ENCODE data around the gene PILRA. TPM values are rescaled to one million over a fixed set of nuclear protein-coding genes. Genes with fewer than 3 reads are reported as not detected.
A peak's percentile ranks its signal among the peaks of the same experiment; 100 is the strongest.
"Not testable (repeated sequence)": the region's sequence is repeated elsewhere in the genome, so short reads cannot be mapped to it uniquely, and the experiment has no call there.

Gene PILRA
- total and polyA plus RNA-seq, 10 of the 15 experiments (the other 5 are each of a cell fraction or from before 2014, with no cell fraction given), result 6.6 to 43.3 (median 11.5) TPM

GRCh38 chr7:100345288-100345672 lies 28.0 kb upstream of the PILRA start:
- H3K9me3 ChIP-seq (replicated peaks; ENCODE audit: control insufficient read depth, insufficient read depth, low read length); H2AFZ ChIP-seq (ENCODE audit: control insufficient read depth, low read depth, low read length); BruUV-seq (replicated peaks); DNase-seq (ENCODE audit: low read depth, low spot score); H3K9ac ChIP-seq (ENCODE audit: control insufficient read depth, insufficient read depth, low read length); H4K20me1 ChIP-seq (ENCODE audit: control insufficient read depth, insufficient read depth); in situ Hi-C loops (cut with MboI); intact Hi-C loops (cut with micrococcal nuclease; ENCODE audit: unreplicated experiment); H3K4me2 ChIP-seq (ENCODE audit: control insufficient read depth, insufficient read depth); H3K4me3 ChIP-seq; H3K27me3 ChIP-seq (replicated peaks in 1 of 2; ENCODE audit: control insufficient read depth in 2 of 2, insufficient read depth in 2 of 2, low read length in 1 of 2); FAIRE-seq: not testable (repeated sequence)
- WGBS (ENCODE audit: insufficient coverage, insufficient replicate concordance, low lambda C conversion rate, missing lambda C conversion rate), result 0% methylated on average over 2 of the region's 5 CpGs
- peaks cover 15% of the 10 kb centered on the region for H3K4me1 ChIP-seq (ENCODE audit: control insufficient read depth, insufficient read depth, low read length)
- 0 out of 2 replicates have a peak overlapping the region, but pooled peaks have one; percentile 25 for H3K27ac ChIP-seq (ENCODE audit: control insufficient read depth, insufficient read depth)
- peaks cover 12% of the 10 kb centered on the region for H3K79me2 ChIP-seq (ENCODE audit: control insufficient read depth, insufficient read depth, low read length)
- ChIA-PET POLR2A (interaction anchor here (0.6 to 1.6 kb wide), 2 partner anchors 24 to 110 kb away, joined by 4 to 6 read pairs; no protein-coding TSS in a partner anchor), SMC1A (ENCODE audit: uncharacterized antibody, unreplicated experiment) (interaction anchor here (0.6 to 4.4 kb wide), 9 partner anchors 10 to 212 kb away, joined by 3 to 25 read pairs (median 4); no protein-coding TSS in a partner anchor), CTCF (interaction anchor here (0.7 to 7.0 kb wide), 17 partner anchors 10 to 262 kb away, joined by 3 to 69 read pairs (median 3); partner anchors contain the start of genes AP4M1, MCM7 and PILRB), RAD21 (ENCODE audit: unreplicated experiment) (interaction anchor here (1.0 to 5.0 kb wide), 7 partner anchors 62 to 213 kb away, joined by 3 to 15 read pairs (median 7); no protein-coding TSS in a partner anchor)
- TF ChIP-seq RUNX3 (IDR thresholded peaks at IDR 0.05; ENCODE audit: low read length) (0 out of 2 replicates have a peak, but pooled peaks have one; percentile 3), RAD21 (IDR thresholded peaks at IDR 0.05; ENCODE audit: insufficient read depth, low read depth, low read length) (peak; percentile 24; the same call in 1 of the 2 replicates), EED (IDR thresholded peaks at IDR 0.05; ENCODE audit: low read depth) (0 out of 2 replicates have a peak, but pooled peaks have one; percentile 20)
- TF ChIP-seq, protein P1, sequence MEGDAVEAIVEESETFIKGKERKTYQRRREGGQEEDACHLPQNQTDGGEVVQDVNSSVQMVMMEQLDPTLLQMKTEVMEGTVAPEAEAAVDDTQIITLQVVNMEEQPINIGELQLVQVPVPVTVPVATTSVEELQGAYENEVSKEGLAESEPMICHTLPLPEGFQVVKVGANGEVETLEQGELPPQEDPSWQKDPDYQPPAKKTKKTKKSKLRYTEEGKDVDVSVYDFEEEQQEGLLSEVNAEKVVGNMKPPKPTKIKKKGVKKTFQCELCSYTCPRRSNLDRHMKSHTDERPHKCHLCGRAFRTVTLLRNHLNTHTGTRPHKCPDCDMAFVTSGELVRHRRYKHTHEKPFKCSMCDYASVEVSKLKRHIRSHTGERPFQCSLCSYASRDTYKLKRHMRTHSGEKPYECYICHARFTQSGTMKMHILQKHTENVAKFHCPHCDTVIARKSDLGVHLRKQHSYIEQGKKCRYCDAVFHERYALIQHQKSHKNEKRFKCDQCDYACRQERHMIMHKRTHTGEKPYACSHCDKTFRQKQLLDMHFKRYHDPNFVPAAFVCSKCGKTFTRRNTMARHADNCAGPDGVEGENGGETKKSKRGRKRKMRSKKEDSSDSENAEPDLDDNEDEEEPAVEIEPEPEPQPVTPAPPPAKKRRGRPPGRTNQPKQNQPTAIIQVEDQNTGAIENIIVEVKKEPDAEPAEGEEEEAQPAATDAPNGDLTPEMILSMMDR (IDR thresholded peaks at IDR 0.05 in 2 of 3, conservative IDR thresholded peaks at IDR 0.05 in 1 of 3; ENCODE audit: control insufficient read depth in 2 of 3, extremely low read depth in 1 of 3, insufficient read depth in 1 of 3, low read depth in 3 of 3, low read length in 3 of 3), result peak in 2 of 3 experiments; percentile 6 to 45; a peak in 4 of 6 replicates
- ATAC-seq, result peak; percentile 29
- H3K36me3 ChIP-seq (ENCODE audit: control insufficient read depth in 2 of 2, insufficient read depth in 2 of 2, low read length in 1 of 2), result peaks cover 14 to 37% of the 10 kb centered on the region in 2 experiments
